Jurkat, Clone E6-1 (cell line): ENCODE measurements around the gene RNLS.

ENCODE experiments used
- DNase-seq: peaks from one replicate; pipeline ENCODE4 v3.0.0-alpha.2; 2011; ENCODE audit warnings: low read depth, low spot score
- H3K4me3 ChIP-seq: 2 replicates; pipeline ENCODE4 v1.5.1; 2011; ENCODE audit warnings: mild to moderate bottlenecking, low read length, control low read depth, moderate library complexity

Gene RNLS

GRCh38 chr10:88233870-88234269 is 349.2 kb downstream of the RNLS start:
- DNase-seq = no peak
- no peak overlapping the region for H3K4me3 ChIP-seq

- no peak overlapping the region for H3K4me3 ChIP-seq
- DNase-seq = no peak
Measured at GRCh38 chr10:88232983-88233543, 350.1 kb downstream of the RNLS start.

GRCh38 chr10:88232029-88232895 is 350.9 kb downstream of the RNLS start:
- DNase-seq = no peak
- no peak overlapping the region for H3K4me3 ChIP-seq

DNA sequence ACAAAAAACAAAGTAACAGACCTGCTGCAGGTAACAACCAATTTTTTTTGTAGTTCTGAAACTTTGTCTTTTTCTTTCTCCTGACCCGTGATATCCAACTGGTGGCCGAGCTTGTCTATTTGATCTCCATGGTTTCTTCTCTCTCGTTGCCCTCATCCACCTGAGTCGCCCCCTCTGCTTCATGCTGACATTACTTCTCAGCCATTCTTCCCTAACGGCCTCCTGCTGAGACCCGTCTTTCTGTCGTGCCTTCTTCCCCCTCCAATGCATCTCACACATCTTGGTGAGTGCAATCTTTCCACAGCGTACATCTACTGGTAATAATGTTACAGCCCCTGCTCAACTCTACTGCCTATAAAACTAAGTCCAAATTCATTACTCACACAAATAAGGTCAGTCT is 352.9 kb downstream of the RNLS start:
- H3K4me3 ChIP-seq = no peak overlapping the region
- DNase-seq = no peak

DNA sequence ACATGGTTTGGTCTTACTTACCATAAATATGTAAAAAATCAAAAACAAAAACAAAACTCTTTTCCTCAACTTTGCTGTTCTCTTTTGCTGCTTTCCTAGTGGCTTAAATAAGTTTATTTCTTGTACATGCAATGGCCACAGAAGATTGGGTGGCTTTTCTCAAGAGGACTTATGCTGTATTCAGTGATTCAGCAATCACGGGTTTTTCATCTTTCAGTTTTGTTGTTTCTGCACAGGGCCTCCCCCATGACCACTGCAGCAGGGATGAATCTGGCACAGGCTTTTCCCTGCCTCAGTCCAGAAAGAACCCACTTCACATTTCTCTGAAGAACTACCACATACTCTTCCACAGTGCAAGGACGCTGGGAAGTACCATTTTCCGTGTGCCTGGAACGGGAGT is 355.0 kb downstream of the RNLS start:
- H3K4me3 ChIP-seq = no peak overlapping the region
- no peak for DNase-seq

- H3K4me3 ChIP-seq = no peak overlapping the region
- DNase-seq = no peak
Measured at GRCh38 chr10:88227342-88228018, 355.6 kb downstream of the RNLS start.

DNA sequence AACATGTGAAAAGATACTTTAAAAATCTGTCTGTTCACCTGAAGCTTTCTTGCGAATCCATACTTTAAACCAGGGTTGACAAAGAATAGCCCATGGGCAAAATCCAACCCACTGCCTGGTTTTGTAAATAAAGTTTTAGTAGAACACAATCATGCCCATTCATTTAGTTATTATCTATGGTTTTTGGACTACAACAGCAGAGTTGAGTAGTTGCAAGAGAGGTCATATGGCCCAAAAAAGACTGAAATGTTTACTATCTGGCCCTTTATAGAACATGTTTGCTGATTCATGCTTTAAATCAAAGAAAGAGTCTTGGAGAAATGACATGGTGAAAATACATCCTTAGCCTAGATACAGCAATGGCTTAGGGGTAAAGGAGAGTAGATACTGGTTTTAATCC is 356.2 kb downstream of the RNLS start:
- no peak overlapping the region for H3K4me3 ChIP-seq
- DNase-seq = no peak

- no peak for DNase-seq
Measured at GRCh38 chr10:88226071-88226659, 357.0 kb downstream of the RNLS start.

More at GRCh38 chr10:88226071-88226659, 357.0 kb downstream of the RNLS start:
- H3K4me3 ChIP-seq = no peak overlapping the region
